Glomerular endothelial cell (primary cell): Measurements from ENCODE around the gene UBE2E3. TPM values are rescaled to one million over a fixed set of nuclear protein-coding genes. Genes with fewer than 3 reads are reported as not detected.
"Not testable (repeated sequence)": the region's sequence is repeated elsewhere in the genome, so short reads cannot be mapped to it uniquely, and the experiment has no call there.

Source experiments
- DNase-seq: peaks from one replicate; pipeline ENCODE4 v3.0.0-alpha.2; 2011; ENCODE audit warnings: low read depth, low spot score; ENCODE audit errors: extremely low read depth
- total RNA-seq: library from RNA; depleted of rRNA; stranded (reverse); fragments of >200 nt; gene quantifications from 2 replicates; pipeline ENCODE4 v1.2.3, GENCODE V29; 2015

Gene UBE2E3
- total RNA-seq, 1 donor from 2014 or later: 134 TPM

DNA sequence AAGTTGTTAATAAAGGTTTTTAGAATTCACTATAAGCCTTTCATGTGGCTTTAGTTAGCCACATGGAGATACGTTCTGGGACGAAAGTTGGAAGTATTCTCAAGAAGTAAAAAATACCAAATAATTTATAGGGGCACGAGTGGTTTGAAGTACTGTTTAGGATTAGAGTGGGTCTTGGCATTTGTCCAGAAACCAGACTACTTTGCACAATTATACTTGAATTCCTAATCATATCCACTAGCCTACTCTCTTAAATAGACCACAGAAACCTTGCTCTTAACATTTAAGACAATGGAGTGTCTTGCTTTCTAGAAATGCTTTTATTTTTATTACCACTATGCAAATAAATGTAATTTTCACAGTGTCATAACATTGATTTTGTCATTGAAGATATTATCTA is 44.6 kb downstream of the UBE2E3 start:
- no peak for DNase-seq

DNA sequence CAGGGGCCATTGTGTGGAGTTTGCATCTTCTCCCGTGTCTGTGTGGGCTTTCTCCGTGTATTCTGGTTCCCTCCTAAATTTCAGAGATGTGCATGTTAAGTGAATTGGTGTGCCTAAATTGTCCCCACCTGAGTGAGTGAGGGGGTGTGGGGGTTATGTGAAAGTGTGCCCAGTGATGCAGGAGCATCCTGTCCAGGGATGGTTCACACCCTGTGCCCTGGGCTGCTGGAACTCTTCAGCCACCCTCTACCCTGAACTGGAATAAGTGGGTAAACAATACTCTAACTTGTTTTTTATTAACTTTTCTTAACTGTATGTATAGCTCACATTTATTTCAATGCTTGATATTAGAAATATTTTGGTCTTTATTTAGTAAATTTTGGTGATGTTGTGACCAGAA is 56.0 kb downstream of the UBE2E3 start:
- no peak for DNase-seq

DNA sequence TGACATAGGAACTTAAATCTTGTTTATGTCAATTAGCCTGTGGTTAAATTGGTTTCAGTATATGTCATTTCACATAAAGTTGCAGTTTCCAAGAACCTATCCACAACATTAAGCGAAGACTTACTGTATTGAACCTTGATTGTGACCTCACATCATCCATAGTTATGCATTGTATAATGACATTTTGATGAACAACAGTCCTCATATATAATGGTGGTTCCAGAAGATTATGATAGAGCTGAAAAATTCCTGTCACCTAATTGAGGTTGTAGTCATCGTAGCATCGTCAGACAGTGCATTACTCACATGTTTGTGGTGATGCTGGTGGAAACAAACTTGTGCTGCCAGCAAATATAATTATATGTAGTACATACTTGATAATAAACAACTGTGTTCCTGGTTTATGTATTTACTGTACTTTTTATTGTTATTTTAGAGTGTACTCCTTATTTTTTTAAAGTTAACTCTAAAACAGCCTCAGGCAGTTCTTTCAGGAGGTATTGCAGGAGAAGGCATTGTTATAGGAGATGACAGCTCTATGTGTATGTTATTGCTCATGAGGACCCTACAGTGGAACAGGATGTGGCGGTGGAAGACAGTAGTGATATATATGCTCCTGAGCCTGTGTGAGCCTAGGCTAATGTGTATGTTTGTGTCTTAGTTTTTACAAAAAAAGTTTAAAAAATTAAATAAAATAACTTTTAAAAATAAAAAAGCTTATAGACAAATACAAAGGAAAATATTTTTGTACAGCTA is 56.6 kb downstream of the UBE2E3 start:
- no peak for DNase-seq

DNA sequence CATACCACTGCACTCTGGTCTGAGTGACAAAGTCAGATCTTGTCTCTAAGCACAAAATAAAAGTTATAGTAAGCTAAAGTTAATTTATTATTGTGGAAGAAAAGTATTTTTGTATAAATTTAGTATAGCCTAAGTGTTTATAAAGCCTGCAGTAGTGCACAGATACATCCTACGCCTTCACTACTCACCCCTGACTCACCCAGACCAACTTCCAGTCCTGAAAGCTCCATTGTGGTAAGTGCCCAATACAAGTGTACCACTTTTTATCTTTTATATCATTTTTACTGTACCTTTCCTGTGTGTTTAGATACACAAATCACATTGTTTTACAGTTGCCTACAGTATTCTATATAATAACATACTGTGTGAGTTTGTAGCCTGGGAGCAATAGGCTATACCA is 57.5 kb downstream of the UBE2E3 start:
- no peak for DNase-seq

DNA sequence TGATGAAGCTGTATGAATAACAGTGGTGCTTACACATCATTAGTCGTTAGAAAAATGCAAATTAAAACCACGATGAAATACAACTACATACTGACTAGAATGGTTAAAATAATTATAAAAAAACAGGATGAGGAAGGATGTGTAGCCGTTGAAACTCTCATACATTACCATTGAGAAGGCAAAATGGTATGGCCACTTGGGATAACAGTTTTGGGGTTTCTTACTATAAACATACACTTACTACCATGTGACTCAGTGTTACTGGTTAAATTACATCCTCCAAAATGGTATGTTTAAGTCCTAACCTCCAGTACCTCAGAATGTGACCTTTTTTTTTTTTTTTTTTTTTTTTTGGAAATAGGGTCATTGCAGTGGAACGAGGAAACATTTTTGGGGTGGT is 58.4 kb downstream of the UBE2E3 start:
- DNase-seq: no peak

DNA sequence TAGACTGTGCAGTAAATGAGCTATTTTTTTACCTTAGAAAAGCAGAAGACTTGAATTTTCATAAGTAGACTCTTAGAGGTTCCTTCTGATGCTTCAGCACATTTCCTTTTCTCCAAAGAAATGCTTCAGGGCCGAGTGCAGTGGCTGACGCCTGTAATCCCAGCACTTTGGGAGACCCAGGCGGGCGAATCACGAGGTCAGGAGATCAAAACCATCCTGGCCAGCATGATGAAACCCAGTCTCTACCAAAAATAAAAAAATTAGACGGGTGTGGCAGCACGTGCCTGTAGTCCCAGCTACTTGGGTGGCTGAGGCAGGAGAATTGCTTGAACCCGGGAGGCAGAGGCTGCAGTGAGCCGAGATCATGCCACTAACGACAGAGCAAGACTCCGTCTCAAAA is 60.4 kb downstream of the UBE2E3 start:
- not testable (repeated sequence) for DNase-seq

DNA sequence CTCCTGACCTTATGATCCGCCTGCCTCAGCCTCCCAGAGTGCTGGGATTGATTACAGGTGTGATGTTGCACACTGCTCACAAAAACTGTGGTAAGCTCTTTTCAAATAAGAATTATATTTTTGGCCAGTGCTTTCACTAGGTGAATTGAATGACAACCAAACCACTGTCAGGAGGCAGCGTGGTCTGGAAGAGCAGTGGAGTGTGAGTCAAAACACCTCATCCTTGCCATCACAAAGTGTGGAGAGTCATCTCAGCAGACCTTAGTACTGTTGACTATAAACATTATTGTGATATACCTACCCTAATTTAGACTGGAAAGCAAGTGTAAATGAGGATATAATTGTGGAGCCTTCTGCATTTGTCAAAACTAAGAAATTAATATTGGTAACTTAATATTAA is 61.3 kb downstream of the UBE2E3 start:
- DNase-seq: no peak

DNA sequence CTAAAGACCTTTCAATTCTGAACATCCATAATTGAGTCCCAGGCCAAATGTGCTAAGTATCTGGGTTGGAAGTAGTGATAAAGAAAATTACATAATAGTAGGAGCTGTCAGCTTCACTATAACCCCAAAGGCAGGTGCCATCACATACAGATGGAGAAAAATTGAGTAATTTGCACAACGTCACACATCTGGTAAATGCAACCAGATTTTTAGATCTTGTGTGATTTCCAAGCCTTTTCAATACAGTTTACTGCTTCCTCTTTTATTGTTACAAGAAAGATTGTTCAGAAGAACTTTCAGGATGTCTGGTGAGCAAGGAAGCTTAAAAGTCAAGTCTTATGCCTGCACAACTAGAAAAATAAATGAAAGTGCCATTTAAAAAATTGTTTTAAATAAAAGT is 62.3 kb downstream of the UBE2E3 start:
- no peak for DNase-seq

DNA sequence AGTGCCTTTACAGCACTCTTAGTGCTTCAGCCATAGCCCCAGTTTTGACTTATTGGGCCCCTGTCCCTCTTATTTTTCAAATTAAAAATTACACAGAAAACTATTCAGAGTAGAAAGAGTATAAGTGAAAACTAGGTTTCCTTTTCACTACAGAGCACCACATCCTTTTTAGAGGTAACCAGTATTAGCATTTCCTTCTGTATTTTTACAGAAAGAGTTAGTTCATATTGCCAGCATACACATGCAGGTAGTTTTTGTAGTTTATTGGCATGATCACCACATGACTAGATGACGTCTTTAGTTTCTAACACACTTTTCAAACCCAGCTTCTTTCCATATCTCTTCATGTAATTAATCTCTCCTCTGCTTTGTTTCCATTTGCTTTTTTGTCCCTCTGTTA is 66.4 kb downstream of the UBE2E3 start:
- DNase-seq: no peak

DNA sequence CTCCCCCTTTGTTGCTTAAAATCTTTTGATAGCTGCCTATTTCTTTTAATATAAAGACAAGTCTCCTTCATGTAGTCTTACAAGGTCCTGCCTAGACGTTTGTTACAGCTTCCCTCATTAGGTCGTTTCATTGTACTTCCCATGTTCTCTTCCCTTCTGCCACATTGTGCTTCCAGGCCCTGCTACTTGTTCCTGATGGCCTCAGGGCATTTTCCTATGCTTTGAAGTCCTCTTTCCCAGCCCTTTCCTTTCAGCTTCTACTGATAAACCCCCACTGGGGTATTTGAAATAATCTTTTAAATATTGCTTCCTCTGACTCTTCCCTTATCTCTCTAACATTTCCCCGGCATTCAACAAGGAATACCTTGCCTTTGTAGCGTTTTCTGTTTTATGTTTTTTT is 67.4 kb downstream of the UBE2E3 start:
- DNase-seq: no peak

DNA sequence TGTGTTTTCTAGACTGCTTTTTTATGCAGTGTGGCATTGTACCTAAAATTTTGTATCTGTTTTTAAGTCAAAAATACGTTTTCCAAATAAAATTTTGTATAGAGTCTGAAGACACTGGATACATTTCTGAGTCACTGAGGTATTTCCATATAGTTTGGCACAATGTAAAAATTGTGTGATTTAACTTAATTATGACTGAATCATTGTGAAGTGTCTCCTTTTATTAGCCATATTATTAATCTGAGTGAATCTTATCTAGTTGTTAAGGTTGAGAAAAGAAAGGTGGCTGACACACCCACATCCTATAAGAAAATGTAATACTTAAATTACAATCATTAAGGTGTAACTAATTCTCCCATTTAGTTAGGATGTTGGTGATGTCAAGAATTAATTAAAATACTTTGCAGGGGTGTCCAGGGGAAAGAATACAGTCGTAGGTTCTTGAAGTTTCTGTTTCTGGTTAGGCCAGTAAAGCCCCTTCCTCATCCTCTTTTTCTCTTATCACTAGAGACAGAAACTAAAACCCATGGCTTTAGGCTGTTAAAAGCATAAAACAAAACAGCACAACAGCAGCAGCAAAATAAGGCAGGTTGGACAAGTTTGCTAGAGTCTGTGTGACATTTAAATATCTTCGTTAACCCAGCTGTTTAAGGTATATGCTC is 71.6 kb downstream of the UBE2E3 start:
- DNase-seq: no peak

DNA sequence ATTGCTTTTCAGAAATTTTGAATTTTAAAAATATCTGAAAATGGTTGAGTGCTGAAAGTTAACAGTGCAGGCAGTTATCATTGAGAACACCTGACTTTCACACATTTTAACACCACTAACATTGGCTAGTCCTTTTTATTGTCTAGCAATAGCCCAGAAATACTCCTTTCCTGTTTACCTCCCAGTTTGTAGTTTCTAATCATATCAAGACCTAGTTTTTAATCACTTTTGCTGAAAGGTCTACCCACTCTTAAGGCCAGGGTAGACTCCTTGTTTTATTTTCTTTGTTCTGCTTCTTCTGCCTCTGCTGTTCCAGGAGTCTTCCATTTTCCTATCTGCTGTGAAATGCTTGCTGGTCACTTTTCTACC is 72.1 kb downstream of the UBE2E3 start:
- DNase-seq: no peak

DNA sequence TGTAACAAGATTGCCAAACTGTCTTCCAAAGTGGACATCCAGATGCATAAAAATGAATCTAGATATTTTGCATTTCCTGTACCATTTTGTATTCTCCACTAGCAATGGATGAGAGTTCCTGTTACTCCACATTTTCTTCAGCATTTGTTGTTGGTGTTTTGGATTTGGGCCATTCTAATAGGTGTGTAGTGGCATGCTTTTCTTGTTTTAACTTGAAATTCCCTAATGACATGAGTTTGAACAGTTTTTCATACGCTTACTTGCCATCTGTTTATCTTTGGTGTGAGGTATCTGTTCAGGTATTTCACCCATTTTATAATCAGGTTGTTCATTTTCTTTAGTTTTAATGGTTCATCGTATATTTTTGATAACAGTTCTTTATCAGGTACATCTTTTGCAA is 73.9 kb downstream of the UBE2E3 start:
- DNase-seq: no peak

DNA sequence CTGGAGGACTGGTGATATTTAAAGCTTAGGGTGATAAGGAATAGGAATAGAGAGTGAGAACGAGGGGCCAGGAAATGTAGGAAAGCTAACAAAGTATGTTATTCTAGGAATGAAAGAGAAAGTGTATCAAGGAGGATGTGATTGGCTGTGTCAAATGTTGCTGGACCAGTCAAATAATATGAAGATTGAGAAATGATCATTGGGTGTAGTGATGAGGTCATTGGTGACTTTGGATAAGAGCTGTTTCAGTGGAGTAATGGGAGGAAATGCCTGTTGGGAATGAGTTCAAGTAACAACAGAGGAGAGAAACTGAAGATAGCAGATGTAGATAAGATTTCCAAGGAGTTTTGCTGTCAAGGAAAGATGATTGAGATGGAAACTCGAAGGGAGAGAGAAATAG is 74.4 kb downstream of the UBE2E3 start:
- DNase-seq: no peak

DNA sequence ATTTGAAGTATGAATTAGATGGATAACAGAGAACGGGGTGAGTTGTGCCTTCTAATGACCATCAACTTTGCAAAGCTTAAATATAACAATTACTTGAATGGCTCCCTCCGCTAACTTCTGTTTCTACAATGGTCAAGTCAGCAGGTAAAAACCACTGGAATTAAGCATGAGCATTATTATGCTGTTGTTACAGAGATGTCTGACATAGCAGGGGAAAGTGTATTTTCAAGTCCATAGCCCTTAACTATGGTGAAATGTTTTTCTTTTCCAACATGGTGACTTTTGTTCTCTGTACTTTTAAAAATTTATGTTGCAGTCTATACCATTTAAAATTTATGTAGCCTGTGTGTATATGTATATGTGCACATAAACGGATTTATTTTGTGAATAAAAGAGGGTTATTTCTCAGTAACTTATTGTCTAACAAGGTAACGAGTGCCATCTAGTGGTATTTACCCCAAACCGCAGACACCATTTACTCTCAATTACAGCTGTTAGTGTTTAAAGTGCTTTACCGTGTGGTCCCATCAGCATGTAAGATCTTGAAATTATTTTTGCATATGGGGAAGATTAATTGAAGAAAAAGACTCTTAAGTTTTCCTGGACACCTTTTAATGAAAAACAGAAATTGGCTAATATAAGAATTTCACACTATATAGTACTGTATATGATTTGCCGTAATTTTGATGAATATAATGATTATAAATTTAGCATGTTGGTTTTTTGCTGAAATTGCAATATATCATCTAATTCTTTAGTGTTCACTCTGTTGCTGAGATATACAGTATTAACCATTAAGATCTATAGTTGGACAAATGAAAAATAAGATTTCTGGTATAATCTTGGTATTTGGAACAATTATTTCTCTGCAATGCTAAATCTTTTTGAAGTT is 78.2 kb downstream of the UBE2E3 start:
- DNase-seq: no peak

DNA sequence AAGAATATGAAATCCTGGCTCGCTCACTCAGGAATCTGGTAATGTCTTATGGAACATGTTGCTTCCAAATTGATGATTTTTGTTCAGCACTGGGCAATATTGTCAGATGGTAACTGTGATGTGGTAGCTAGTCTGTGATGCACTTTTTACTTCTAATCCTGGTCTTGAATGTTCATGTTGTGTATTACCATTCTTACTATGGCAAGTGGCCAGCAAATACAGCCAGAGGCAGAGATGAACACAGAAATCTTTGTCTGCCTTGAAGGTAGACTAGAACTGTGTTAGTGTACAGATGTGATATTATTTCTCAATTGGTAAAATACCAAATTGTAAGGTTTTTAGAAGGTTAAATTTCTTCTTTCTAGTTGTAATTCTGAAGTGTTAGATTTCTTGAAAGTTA is 83.3 kb downstream of the UBE2E3 start:
- no peak for DNase-seq

DNA sequence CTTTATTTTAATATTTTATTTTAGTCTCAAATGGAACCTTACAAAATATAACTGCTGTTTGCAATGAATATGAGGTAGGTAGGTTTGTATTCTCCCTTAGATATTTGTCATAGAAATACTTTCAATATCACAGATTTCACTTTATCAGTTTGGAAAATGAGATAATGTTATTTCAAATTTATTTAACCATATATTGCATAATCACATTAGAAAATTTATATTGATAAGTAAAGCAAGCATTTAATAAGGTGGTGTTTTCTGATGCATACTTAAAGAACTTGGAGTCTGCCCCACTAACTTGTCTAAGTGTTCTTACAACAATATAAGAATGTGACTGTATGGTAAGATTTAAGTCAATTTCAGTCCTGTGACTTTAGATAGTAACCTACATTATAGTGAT is 85.1 kb downstream of the UBE2E3 start:
- DNase-seq: no peak

DNA sequence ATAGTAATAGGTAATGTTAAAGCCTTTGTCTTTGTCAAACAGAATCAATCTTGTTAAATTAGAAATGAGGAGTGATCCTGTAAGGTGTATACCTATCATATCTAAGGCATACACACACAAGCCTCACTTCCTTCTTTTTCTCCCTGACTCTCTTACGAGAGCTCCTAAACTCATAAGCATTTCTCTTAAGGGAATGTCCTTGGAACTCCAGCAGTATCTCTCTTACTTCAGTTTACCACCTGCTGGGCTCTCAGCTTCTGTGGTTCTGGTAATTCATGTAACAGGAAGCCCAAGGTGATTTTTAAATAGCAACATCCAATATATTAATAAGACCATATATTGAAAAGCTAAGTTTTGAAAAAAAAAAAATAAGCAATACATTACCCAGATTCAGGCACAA is 85.9 kb downstream of the UBE2E3 start:
- DNase-seq: no peak

DNA sequence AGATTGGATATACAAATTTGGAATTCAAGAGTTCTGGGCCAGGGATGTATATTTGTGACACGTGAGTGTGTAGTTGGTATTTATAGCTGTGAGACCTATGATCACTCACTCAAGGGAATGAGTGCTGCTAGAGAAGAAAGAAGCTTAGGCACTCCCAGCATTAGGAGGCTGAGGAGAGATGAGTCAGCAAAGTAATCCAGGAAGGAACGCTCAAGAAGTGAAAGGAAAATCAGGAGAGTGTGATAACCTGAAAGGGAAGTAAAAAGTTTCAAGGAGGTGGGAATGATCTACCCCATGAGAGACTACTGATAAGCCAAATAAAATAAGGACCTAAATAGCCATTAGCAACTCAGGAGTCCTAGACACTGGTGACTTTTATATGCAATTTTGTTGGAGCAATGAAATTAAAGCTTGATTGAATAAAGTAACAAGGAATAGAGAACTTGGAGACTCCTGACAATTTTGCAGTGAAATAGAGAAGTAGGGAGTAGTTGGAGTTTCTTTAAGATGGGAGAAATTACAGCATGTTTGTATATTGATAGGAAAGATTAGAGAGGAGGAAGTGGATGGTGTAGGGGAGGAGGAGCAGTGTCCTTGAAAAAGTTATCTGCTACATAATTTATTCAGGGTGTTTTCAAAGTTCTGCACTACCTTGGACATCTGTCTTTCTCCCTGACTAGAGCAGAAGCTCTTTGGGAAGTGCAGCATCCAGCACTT is 89.9 kb downstream of the UBE2E3 start:
- DNase-seq: peak; percentile 42

DNA sequence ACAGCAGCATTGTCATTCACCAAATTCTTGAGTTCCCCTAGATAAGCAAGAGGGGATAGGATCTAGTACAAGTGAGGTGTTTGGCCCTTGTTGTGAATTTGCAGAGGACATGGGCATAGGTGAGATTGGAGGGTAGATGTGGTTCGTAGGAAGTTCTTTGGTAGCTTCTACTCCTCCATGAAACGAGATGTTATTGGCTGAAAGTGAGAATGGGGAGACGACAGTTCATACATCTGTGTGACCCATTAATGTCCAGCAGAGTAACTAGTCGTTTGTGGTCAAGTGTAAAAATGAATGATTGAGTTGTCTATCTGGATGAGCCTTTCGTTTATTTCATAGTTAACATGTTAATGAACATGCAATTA is 90.4 kb downstream of the UBE2E3 start:
- no peak for DNase-seq
